Vein endothelial cell (primary cell): Measurements from ENCODE around the gene DGUOK. TPM values are rescaled to one million over a fixed set of nuclear protein-coding genes. Genes with fewer than 3 reads are reported as not detected.

Source experiments
- small RNA-seq: library from RNA; depleted of rRNA; stranded (forward); fragments of <200 nt; gene quantifications from one replicate; pipeline ENCODE3, GENCODE V24; 2012
- total RNA-seq: library from RNA; depleted of rRNA; stranded (reverse); fragments of >200 nt; gene quantifications from 2 replicates; pipeline ENCODE4 v1.2.3, GENCODE V29; 2012

The DGUOK gene
- total RNA-seq = 44.9 and 53.9 TPM in 2 replicates

GRCh38 chr2:73926493-73927327 is at the start of gene DGUOK:
TSS of gene DGUOK (plus strand) at chr2:73926880. CDS start at chr2:73926911, 31 bp downstream.

GRCh38 chr2:73892631-73893329 is 33.9 kb upstream of the DGUOK start, which contains the start of gene ACTG2:
TSS of gene ACTG2 (plus strand) at chr2:73893008. CDS start at chr2:73901312, 8,304 bp downstream.

GRCh38 chr2:73984203-73984921 is 57.7 kb downstream of the DGUOK start, which contains the start of gene TET3:
TSS of gene TET3 (plus strand) at chr2:73984910. CDS start at chr2:73986404, 1,494 bp downstream.

Small RNA genes lying within 50 kb of the gene (small RNA-seq; reads per million reads assigned to genes)
- gene AC110801.1 (not detected), gene RNA5SP97 (not detected)

Other genes with a start within 250 kb of the DGUOK start
- 35.3 and 46.5 TPM in 2 replicates for gene TPRKB, start 189.5 kb upstream of the DGUOK start, total RNA-seq
- gene DUSP11, start 146.8 kb upstream of the DGUOK start, total RNA-seq = 31.4 and 38.4 TPM in 2 replicates
- not detected in 2 replicates for gene C2orf78, start 142.7 kb upstream of the DGUOK start, total RNA-seq
- 17.7 and 18.6 TPM in 2 replicates for gene STAMBP, start 97.9 kb upstream of the DGUOK start, total RNA-seq
- 0.67 TPM in 1 of 2 replicates, not detected in the other for gene ACTG2, start 33.9 kb upstream of the DGUOK start, total RNA-seq
- 9.3 and 11.4 TPM in 2 replicates for gene TET3, start 58.0 kb downstream of the DGUOK start, total RNA-seq
- 25.5 and 26.7 TPM in 2 replicates for gene BOLA3, start 221.0 kb downstream of the DGUOK start, total RNA-seq